ENCODE measurements around the gene CFAP61. TPM values are rescaled to one million over a fixed set of nuclear protein-coding genes. Genes with fewer than 3 reads are reported as not detected.
"Not testable (repeated sequence)": the region's sequence is repeated elsewhere in the genome, so short reads cannot be mapped to it uniquely, and the experiment has no call there.

CFAP61 gene
- total and polyA plus RNA-seq, 5 experiments from 2014 or later = not detected

DNA sequence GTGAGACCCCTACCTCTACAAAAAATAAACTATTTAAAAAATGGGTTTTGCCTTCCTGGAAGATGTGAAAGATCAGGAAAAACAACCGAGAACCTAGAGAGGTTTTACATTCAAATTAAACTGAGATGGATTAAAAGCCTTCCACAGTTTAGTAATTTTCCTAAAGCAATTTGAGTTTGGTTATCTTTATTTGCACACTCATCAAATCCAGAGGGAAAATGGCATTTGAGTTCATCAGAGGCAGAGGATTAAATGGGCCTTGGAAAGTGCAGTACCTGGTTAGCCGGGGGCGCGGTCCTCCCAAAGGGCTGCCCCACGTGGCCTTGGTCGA, 158.6 kb downstream of the CFAP61 start:
- H3K27ac Mint-ChIP-seq = no peak overlapping the region
- H3K4me3 Mint-ChIP-seq = no peak overlapping the region
- peaks cover 5 to 43% (median 18%) of the 10 kb centered on the region in 5 donors for H3K27me3 Mint-ChIP-seq
- peaks cover 0 to 5% (median 0%) of the 10 kb centered on the region in 4 donors for H3K4me1 Mint-ChIP-seq
- ATAC-seq = no peak
- H3K36me3 Mint-ChIP-seq = no peaks in the 10 kb centered on the region
- POLR2A ChIA-PET = no interaction called here
- no peak for DNase-seq
- H3K9me3 Mint-ChIP-seq = peaks cover 0 to 2% (median 0%) of the 10 kb centered on the region in 9 donors

DNA sequence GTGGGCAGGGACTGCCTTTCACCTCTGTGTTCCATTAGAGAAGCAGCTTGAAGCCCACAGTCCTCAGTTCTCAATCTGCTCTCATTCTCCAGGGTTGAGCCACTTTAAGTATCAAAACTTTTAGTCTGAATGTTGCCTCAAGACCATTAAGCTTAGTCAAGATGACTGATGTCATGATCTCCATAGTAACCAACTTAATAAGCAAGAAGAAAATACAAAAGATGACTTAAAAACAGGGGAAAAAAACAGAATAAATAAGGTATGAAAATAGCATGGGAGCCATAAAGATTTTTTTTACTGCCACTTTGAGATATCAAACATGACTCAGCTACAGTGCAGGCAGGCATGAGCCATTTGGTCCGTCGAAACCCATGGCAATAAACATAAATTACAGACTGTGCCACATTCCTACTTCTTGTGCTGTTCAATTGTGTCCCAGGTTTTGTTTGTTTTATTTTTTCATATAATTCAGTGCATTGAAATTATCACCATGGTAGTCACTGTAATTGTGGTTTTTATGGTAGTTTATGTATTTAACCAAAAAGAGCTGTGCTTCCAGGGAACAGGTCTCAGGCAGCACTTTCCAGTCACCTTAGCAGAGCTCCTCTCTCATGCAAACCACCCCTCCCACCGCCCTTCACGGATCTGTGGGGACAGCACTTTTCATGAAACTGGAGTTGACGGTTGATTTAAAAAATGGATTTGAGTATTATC, 159.1 kb downstream of the CFAP61 start:
- Mint-ChIP-seq H3K27ac (no peak overlapping the region), H3K4me1 (peaks cover 0 to 7% (median 0%) of the 10 kb centered on the region in 4 donors), H3K4me3 (peak overlapping the region in 1 of 10 donors; percentile 5), H3K9me3 (peaks cover 0 to 2% (median 0%) of the 10 kb centered on the region in 9 donors), H3K36me3 (no peaks in the 10 kb centered on the region), H3K27me3 (peaks cover 5 to 43% (median 12%) of the 10 kb centered on the region in 5 donors)
- ATAC-seq (no peak), DNase-seq (no peak)
- POLR2A ChIA-PET = no interaction called here

DNA sequence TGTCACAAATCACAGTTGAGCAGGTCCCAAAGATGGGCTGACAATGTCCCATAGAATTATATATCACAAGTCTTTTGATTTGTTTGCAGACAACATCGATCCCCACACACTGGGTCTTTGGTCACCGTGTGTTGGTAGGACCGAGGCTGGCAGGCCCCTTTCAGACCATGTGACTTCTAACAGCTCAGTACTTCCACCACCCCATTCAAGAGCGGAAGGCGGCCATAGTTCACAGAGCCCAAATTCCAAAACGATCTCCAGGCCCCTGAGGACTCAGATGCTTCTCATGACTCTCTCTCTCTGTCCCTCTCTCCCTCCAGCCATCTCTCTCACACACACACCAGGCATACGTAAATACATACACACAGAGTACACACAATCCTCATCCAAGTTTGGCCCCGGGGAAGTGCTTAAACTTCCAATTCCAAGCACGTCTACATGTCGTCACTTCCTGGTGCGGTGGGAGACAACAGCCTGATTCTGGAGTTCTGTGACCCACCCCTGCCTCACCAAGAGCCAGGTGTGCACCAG, 159.7 kb downstream of the CFAP61 start:
- Mint-ChIP-seq H3K36me3 (no peaks in the 10 kb centered on the region), H3K27ac (no peak overlapping the region)
- no peak for ATAC-seq

DNA sequence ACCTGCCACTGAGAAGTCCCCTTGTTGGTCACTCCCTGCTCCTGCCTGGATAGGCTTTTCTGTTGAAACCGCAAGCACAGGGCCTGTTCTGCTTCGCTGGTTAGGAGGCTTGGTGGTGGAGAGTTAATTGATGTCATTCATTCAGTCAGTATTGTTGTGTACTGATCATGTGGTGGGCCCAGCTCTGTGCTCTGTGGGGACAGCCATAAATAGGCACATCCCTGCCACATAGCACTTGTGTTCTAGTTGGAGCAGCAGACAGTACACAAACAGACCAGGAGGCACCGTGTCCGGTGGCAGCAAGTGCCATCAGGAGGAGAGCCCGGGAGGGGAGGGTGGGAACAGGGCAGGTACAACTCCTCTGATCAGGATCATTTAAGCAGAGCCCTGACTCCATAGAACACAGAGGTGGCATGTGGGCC, 160.4 kb downstream of the CFAP61 start:
- DNase-seq (no peak), ATAC-seq (no peak)
- peaks cover 0 to 5% (median 0%) of the 10 kb centered on the region in 9 donors for H3K9me3 Mint-ChIP-seq
- H3K4me3 Mint-ChIP-seq = no peak overlapping the region
- H3K36me3 Mint-ChIP-seq = no peaks in the 10 kb centered on the region
- POLR2A ChIA-PET = no interaction called here
- H3K4me1 Mint-ChIP-seq = peaks cover 0 to 12% (median 0%) of the 10 kb centered on the region in 4 donors
- no peak overlapping the region for H3K27ac Mint-ChIP-seq
- H3K27me3 Mint-ChIP-seq = peaks cover 5 to 47% (median 17%) of the 10 kb centered on the region in 5 donors

More for the DNA sequence above, 159.7 kb downstream of the CFAP61 start:
- Mint-ChIP-seq H3K27me3 (peaks cover 5 to 46% (median 17%) of the 10 kb centered on the region in 5 donors), H3K4me1 (peaks cover 0 to 13% (median 0%) of the 10 kb centered on the region in 4 donors), H3K4me3 (no peak overlapping the region), H3K9me3 (peaks cover 0 to 4% (median 0%) of the 10 kb centered on the region in 9 donors)
- DNase-seq = no peak
- POLR2A ChIA-PET = no interaction called here

DNA sequence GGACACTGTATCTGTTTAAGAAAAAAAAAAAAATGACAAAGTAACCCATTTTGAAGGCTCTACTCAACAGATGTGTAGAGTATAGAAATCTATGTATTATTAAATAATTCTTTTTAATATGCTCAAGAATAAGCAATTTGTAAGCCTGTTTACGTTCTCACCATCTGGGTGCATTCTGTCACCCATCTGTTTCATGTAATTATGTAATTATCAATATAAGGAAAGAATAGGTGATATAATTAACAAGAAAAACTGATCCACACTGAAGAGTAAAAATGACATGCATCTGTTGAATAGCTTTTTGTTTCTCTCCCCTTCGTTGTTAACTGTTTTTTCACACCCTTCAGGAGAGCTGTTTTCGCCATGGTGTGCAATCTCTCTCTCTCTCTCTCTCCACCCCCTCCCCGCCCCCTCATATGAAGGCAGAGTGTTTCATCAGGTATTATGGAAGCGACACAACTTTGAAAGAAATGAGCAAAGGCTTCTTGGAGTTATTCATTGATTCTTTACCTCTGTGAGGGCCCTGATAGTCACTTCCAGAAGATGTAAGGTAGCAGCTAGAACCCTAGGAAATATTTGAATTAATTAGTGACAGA, 161.3 kb downstream of the CFAP61 start:
- Mint-ChIP-seq H3K4me1 (peaks cover 0 to 8% (median 0%) of the 10 kb centered on the region in 4 donors), H3K4me3 (no peak overlapping the region), H3K9me3 (peaks cover 0 to 10% (median 6%) of the 10 kb centered on the region in 9 donors), H3K36me3 (peaks cover 0 to 1% (median 0%) of the 10 kb centered on the region in 3 donors), H3K27ac (no peak overlapping the region), H3K27me3 (peaks cover 4 to 47% (median 12%) of the 10 kb centered on the region in 5 donors)
- ATAC-seq (no peak), DNase-seq (no peak)
- POLR2A ChIA-PET = no interaction called here

DNA sequence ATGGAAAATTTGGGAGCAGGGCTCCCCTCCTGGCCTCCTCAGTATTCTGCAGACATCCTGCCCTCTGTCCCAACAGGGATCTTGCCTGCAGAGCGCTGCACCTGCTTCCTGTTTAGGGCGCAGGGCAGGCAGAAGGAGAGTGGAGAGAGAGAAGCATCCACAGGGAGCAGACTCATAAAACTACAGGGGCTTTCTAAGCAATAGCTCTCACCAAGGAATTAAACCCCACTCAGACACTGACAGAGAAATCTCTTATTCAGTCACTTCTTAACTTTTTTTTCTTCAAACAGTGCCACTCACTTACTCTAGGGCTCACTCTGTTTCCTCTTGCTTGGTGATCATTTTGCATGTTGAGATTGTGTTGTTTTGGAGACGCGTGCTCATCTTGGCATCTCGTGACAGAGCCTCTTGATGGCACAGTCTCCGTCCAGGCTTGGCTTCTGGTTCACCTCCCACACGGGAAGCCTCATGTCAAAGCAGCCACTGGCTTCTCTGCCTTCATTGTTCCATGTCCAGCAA, 162.5 kb downstream of the CFAP61 start:
- H3K36me3 Mint-ChIP-seq = peaks cover 0 to 4% (median 0%) of the 10 kb centered on the region in 3 donors
- POLR2A ChIA-PET = no interaction called here
- DNase-seq = no peak
- peaks cover 4 to 44% (median 15%) of the 10 kb centered on the region in 5 donors for H3K27me3 Mint-ChIP-seq
- H3K4me1 Mint-ChIP-seq = peaks cover 0 to 8% (median 0%) of the 10 kb centered on the region in 4 donors
- H3K4me3 Mint-ChIP-seq = no peak overlapping the region
- peaks cover 0 to 15% (median 12%) of the 10 kb centered on the region in 9 donors for H3K9me3 Mint-ChIP-seq
- ATAC-seq = no peak
- H3K27ac Mint-ChIP-seq = peak overlapping the region in 1 of 10 donors; percentile 50

DNA sequence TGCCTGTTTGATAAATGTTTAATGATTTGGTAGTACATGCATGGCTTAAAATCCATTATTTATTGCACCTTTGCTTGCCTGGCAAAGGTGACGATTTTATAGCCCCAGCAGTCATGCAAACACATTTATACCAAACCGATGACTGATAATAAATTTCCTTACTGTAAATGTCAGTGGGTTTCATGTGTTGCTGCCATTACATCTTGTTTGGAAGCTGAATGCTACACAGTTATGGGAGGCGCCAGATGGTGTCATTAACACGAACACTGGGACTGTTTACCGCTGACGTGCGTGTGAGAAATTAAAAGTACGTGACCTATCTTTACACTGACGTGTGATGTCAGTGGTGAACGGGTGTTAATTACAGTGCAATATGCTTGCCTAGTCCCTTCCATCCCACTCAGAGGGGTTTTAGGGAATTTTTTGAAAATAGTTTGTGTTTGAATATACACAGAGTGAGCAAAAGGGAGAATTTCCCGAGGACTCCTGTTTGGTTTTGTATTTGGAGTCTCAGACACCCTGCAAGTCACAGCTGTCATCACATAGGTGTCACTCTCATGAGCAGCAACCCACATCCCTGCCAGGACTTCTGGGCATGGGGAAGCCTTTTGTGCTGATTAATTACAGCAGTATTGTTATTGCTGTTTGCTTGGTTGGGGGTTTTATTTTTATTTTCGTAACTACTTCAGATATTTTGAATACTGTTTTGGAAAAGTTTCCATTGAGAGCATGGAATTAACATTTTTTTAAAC, 163.8 kb downstream of the CFAP61 start:
- Mint-ChIP-seq H3K27me3 (peaks cover 4 to 41% (median 14%) of the 10 kb centered on the region in 5 donors), H3K4me3 (peak overlapping the region in 2 of 10 donors; percentile 12 to 41), H3K9me3 (peaks cover 0 to 17% (median 12%) of the 10 kb centered on the region in 9 donors), H3K36me3 (peaks cover 0 to 4% (median 0%) of the 10 kb centered on the region in 3 donors), H3K27ac (peak overlapping the region in 1 of 10 donors; percentile 85), H3K4me1 (peaks cover 0 to 8% (median 0%) of the 10 kb centered on the region in 4 donors)
- DNase-seq (peak in 1 of 10 donors; percentile 48), ATAC-seq (no peak)
- POLR2A ChIA-PET = no interaction called here

DNA sequence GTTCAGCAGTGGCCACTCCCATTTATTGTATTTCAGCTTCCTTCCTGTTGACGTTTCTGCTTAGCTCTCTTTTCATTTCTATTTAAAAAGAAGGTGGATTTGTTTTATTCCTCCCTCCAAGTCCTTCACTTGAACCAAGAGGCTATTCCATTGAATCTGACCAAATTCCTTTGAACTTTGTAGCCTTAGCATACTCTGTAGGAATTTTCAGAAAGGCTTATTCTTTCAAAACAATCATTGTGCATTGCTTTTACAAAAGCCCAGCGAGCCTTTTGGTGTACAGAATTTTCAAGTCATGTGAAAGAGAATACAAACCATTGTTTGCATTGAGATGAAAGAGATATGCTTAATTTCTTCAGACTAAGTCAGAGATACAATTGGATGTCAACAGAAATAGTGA, 164.6 kb downstream of the CFAP61 start:
- Mint-ChIP-seq H3K27ac (peak overlapping the region in 1 of 10 donors; percentile 85), H3K4me3 (no peak overlapping the region), H3K4me1 (peaks cover 0 to 8% (median 0%) of the 10 kb centered on the region in 4 donors), H3K36me3 (peaks cover 0 to 4% (median 0%) of the 10 kb centered on the region in 3 donors), H3K9me3 (peaks cover 0 to 17% (median 12%) of the 10 kb centered on the region in 9 donors), H3K27me3 (peaks cover 4 to 49% (median 18%) of the 10 kb centered on the region in 5 donors)
- ATAC-seq (no peak), DNase-seq (no peak)
- POLR2A ChIA-PET = no interaction called here

DNA sequence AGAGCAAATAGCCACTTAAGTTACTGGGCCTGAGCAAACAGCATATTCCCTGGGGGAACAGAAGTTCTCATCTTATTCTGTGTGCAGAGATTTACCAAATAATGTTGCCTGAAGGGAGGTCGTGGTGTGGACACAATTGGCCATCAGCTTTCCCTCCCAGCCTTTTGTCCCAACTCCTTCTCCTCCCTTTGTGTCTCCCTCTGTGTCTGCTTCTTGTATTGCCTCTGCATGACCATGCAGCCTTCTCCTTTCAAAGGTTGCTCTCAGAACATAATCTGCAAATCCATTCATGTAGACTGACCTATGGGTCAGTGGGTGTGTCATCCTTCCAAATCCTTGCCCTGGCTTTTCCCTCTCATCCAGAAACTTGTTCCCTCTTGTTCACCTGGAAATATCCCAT, 165.3 kb downstream of the CFAP61 start:
- Mint-ChIP-seq H3K9me3 (peaks cover 0 to 17% (median 12%) of the 10 kb centered on the region in 9 donors), H3K36me3 (peaks cover 0 to 4% (median 0%) of the 10 kb centered on the region in 3 donors), H3K27me3 (peaks cover 8 to 53% (median 20%) of the 10 kb centered on the region in 5 donors), H3K4me3 (no peak overlapping the region), H3K27ac (no peak overlapping the region), H3K4me1 (peaks cover 0 to 8% (median 0%) of the 10 kb centered on the region in 4 donors)
- POLR2A ChIA-PET = no interaction called here
- ATAC-seq (no peak), DNase-seq (no peak)

DNA sequence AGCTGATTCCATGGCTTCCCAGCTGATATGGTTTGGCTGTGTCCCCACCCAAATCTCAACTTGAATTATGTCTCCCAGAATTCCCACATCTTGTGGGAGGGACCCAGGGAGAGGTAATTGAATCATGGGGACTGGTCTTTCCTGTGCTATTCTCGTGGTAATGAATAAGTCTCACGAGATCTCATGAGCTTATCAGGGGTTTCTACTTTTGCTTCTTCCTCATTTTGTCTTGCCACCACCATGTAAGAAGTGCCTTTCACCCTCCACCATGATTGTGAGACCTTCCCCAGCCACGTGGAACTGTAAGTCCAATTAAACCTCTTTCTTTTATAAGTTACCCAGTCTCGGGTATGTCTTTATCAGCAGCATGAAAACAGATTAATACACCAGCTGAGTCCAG, 165.8 kb downstream of the CFAP61 start:
- POLR2A ChIA-PET, H3K4me1 Mint-ChIP-seq: not testable (repeated sequence)
- peaks cover 8 to 56% (median 21%) of the 10 kb centered on the region in 5 donors for H3K27me3 Mint-ChIP-seq

DNA sequence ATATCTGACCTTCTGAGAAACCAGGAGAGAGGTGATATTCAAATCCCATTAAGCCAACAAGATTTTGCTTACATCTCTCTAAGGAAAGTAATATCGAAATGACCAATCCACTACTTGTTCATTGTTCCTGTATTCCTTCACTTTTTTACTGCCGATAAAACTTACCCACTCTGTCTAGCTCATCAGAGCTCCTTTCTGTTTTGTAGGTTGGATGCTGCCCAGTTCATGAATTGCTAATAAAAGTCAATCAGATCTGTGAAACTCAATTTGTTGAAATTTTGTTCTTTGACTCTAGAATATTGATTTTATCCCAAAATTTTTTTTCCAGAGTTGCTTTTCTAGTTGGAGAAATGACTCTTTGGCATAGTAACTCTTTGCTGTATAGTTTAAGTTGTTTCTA, 166.7 kb downstream of the CFAP61 start:
- peaks cover 0 to 4% (median 0%) of the 10 kb centered on the region in 3 donors for H3K36me3 Mint-ChIP-seq
- POLR2A ChIA-PET = no interaction called here
- no peak overlapping the region for H3K27ac Mint-ChIP-seq
- no peak for ATAC-seq
- peaks cover 10 to 62% (median 28%) of the 10 kb centered on the region in 5 donors for H3K27me3 Mint-ChIP-seq
- H3K4me3 Mint-ChIP-seq = no peak overlapping the region
- peaks cover 0 to 17% (median 12%) of the 10 kb centered on the region in 9 donors for H3K9me3 Mint-ChIP-seq
- no peak for DNase-seq
- peaks cover 0 to 8% (median 0%) of the 10 kb centered on the region in 4 donors for H3K4me1 Mint-ChIP-seq

More for the DNA sequence above, 165.8 kb downstream of the CFAP61 start:
- DNase-seq, H3K36me3 Mint-ChIP-seq, ATAC-seq, H3K27ac Mint-ChIP-seq, H3K4me3 Mint-ChIP-seq: not testable (repeated sequence)
- H3K9me3 Mint-ChIP-seq = peaks cover 0 to 17% (median 12%) of the 10 kb centered on the region in 9 donors

DNA sequence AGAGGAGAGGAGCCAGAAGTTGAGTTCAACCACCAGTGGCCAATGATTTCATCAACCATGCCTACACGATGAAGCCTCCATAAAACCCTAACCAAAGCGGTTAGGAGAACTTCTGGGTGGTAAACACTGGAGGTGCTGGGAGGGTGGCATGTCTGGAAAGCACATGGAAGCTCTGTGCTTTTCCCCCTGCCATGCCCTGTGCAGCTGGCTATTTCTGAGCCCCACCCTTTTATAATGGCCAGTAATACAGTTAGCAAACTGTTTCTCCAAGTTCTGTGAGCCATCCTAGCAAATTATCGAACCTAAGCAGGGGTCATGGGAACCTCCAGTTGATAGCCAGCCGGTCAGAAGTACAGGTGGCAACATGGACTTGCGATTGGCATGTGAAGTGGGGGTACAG, 167.8 kb downstream of the CFAP61 start:
- POLR2A ChIA-PET = no interaction called here
- Mint-ChIP-seq H3K27me3 (peaks cover 10 to 50% (median 24%) of the 10 kb centered on the region in 5 donors), H3K4me1 (peaks cover 0 to 8% (median 0%) of the 10 kb centered on the region in 4 donors), H3K9me3 (peaks cover 0 to 17% (median 12%) of the 10 kb centered on the region in 9 donors), H3K4me3 (no peak overlapping the region), H3K36me3 (peaks cover 0 to 4% (median 0%) of the 10 kb centered on the region in 3 donors), H3K27ac (no peak overlapping the region)
- no peak for ATAC-seq
- no peak for DNase-seq

Measured in naive thymus-derived CD8-positive, alpha-beta T cell (primary cell).